Stomach (tissue), 9 donors: ENCODE measurements around the gene FOXR2. TPM values are rescaled to one million over a fixed set of nuclear protein-coding genes. Genes with fewer than 3 reads are reported as not detected.

Source experiments
- DNase-seq, 2 donors: peaks; one replicate each; pipeline versions ENCODE4 v3.0.0 to v3.0.0-alpha.2; 2013 to 2019
- H3K27ac ChIP-seq, 5 donors: fragments of 200-600 bp in 4 of 5; sonication (generic) in 4 of 5; one replicate each; pipeline ENCODE4 v1.5.1; 2013 to 2019; ENCODE audit warnings: mild to moderate bottlenecking in 1 of 5, moderate library complexity in 1 of 5
- H3K27me3 ChIP-seq, 3 donors: fragments of 200-600 bp; sonication (generic); one replicate each; pipeline ENCODE4 v1.5.1; 2017 to 2019; ENCODE audit warnings: mixed run types in 1 of 3
- H3K36me3 ChIP-seq, 4 donors: fragments of 200-600 bp; sonication (generic); 1 replicate in 3 of 4; 2 replicates in 1 of 4; pipeline ENCODE4 v1.5.1; 2016 to 2019
- H3K4me1 ChIP-seq, 4 donors: fragments of 200-600 bp; sonication (generic); one replicate each; pipeline ENCODE4 v1.5.1; 2016 to 2019
- H3K4me3 ChIP-seq, 4 donors: fragments of 200-600 bp; sonication (generic) in 3 of 4; one replicate each; pipeline ENCODE4 v1.5.1; 2016 to 2019; ENCODE audit warnings: mild to moderate bottlenecking in 1 of 4
- H3K9me3 ChIP-seq, 4 donors: fragments of 200-600 bp; sonication (generic); one replicate each; pipeline ENCODE4 v1.5.1; 2016 to 2019
- CTCF ChIP-seq, 7 experiments: fragments of 450-650 bp in 4 of 7; fragments of 200-600 bp in 3 of 7; sonication (generic) in 3 of 7; IDR thresholded peaks; one replicate each; pipeline ENCODE4 v1.5.1; 2016 to 2019; ENCODE audit warnings: antibody characterized with exemption in 7 of 7, control low read depth in 2 of 7, mild to moderate bottlenecking in 1 of 7
- EP300 ChIP-seq: sonication (generic); formaldehyde crosslinking; IDR thresholded peaks from one replicate; pipeline ENCODE4 v1.6.1; 2017; ENCODE audit warnings: antibody characterized with exemption
- POLR2A ChIP-seq, 4 donors: fragments of 450-650 bp; IDR thresholded peaks; one replicate each; pipeline ENCODE4 v1.6.1; 2016; ENCODE audit warnings: antibody characterized with exemption in 4 of 4, control low read depth in 2 of 4, mild to moderate bottlenecking in 1 of 4, moderate library complexity in 1 of 4
- POLR2AphosphoS5 ChIP-seq, 3 donors: sonication (generic); formaldehyde crosslinking; IDR thresholded peaks; one replicate each; pipeline ENCODE4 v1.6.1; 2016; ENCODE audit warnings: antibody characterized with exemption in 3 of 3
- WGBS, 5 donors: extraction: QIAGEN DNeasy Blood & Tissue Kit in 3 of 5; methylation state at CpG; one replicate each; pipeline versions ENCODE4 v1.1.5 to v1.1.7; 2013 to 2018; 5-methylcytosine and 5-hydroxymethylcytosine counted together
- intact Hi-C: fragments of 100-400 bp; cut with DNase I; formaldehyde crosslinking; loops from one replicate; pipeline ENCODE4 v1.15.1; 2023; ENCODE audit warnings: low total_unique reads
- polyA plus RNA-seq, 3 donors: library from polyadenylated mRNA; stranded (reverse); fragments of 200-250 nt; gene quantifications; one replicate each; pipeline ENCODE4 v1.2.3, GENCODE V29; 2013
- total RNA-seq, 5 donors: library from RNA; depleted of rRNA; stranded (reverse); fragments of >200 nt; gene quantifications; one replicate each; pipeline versions ENCODE4 v1.1.0 to v1.2.3, GENCODE V29; 2014 to 2016
- donor health status: healthy with polysubstance abuse.
- donor health status: Bipolar disorder and iron deficiency.
- donor health status: healthy.

The FOXR2 gene
- total and polyA plus RNA-seq, 8 donors: not detected

- TF ChIP-seq POLR2AphosphoS5 (IDR thresholded peaks at IDR 0.05) (no peak), CTCF (IDR thresholded peaks at IDR 0.05) (no peak), POLR2A (IDR thresholded peaks at IDR 0.05) (no peak), EP300 (no peak)
- Histone ChIP-seq H3K27ac (no peak overlapping the region), H3K36me3 (no peaks in the 10 kb centered on the region), H3K4me1 (no peaks in the 10 kb centered on the region), H3K27me3 (no peaks in the 10 kb centered on the region), H3K9me3 (no peaks in the 10 kb centered on the region), H3K4me3 (no peak overlapping the region)
- no peak for DNase-seq
- WGBS, 5 donors: 73 to 90% (median 78%) methylated on average over 7 to 8 of the region's 8 CpGs
- intact Hi-C loops: no loop called here
These were observed 12.9 kb downstream of the FOXR2 start for GRCh38 chrX:55636109-55636508.

DNA sequence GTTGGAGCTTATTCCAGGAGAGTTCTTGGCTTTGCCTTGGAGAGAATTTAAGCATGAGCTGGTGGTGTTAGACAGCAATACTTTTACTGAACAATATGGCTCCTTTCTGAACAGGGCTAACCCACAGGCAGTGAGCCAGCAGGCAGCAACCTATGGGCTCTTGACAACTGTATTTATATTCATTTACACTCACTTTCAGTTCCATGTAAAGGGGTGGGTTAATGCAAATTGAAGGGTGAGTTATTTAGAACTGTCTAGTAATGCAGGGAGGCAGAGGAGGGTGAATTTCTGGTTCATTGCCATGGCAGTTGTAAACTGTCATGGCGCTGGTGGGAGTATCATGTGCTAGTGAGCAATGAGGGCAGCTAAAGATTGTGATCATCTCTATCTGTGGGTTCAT is 15.7 kb downstream of the FOXR2 start:
- H3K27me3 ChIP-seq: no peaks in the 10 kb centered on the region
- no peaks in the 10 kb centered on the region for H3K4me1 ChIP-seq
- no peak for DNase-seq
- WGBS, 5 donors: 54 to 90% (median 67%) methylated on average over 1 of the region's 1 CpG
- no peak for TF ChIP-seq POLR2A (IDR thresholded peaks at IDR 0.05)
- no peak for TF ChIP-seq EP300
- no peak for TF ChIP-seq POLR2AphosphoS5 (IDR thresholded peaks at IDR 0.05)
- TF ChIP-seq CTCF (IDR thresholded peaks at IDR 0.05): no peak
- H3K9me3 ChIP-seq: no peaks in the 10 kb centered on the region
- intact Hi-C loops: no loop called here
- no peak overlapping the region for H3K4me3 ChIP-seq
- H3K27ac ChIP-seq: no peak overlapping the region
- H3K36me3 ChIP-seq: no peaks in the 10 kb centered on the region

- TF ChIP-seq CTCF (IDR thresholded peaks at IDR 0.05) (no peak), EP300 (no peak), POLR2A (IDR thresholded peaks at IDR 0.05) (no peak)
- peak; percentile 5 to 49 for DNase-seq
- H3K4me1 ChIP-seq: no peaks in the 10 kb centered on the region
- no peaks in the 10 kb centered on the region for H3K36me3 ChIP-seq
- H3K27ac ChIP-seq: no peak overlapping the region
- no peaks in the 10 kb centered on the region for H3K9me3 ChIP-seq
- intact Hi-C loops: no loop called here
- H3K4me3 ChIP-seq: no peak overlapping the region
- no peaks in the 10 kb centered on the region for H3K27me3 ChIP-seq
- WGBS, 5 donors: 28 to 50% (median 37%) methylated on average over 3 to 4 of the region's 4 CpGs
These were observed 17.7 kb downstream of the FOXR2 start for GRCh38 chrX:55640854-55641253.

- 82 to 92% (median 87%) methylated on average over 4 to 5 of the region's 5 CpGs for WGBS, 5 donors
- Histone ChIP-seq H3K27ac (no peak overlapping the region), H3K36me3 (no peaks in the 10 kb centered on the region), H3K4me1 (no peaks in the 10 kb centered on the region), H3K4me3 (no peak overlapping the region), H3K27me3 (no peaks in the 10 kb centered on the region), H3K9me3 (peaks cover 0 to 2% (median 0%) of the 10 kb centered on the region in 4 donors)
- no peak for DNase-seq
- intact Hi-C loops: no loop called here
- TF ChIP-seq CTCF (IDR thresholded peaks at IDR 0.05) (no peak), POLR2A (IDR thresholded peaks at IDR 0.05) (no peak), POLR2AphosphoS5 (IDR thresholded peaks at IDR 0.05) (no peak), EP300 (no peak)
These were observed 25.2 kb downstream of the FOXR2 start for GRCh38 chrX:55648434-55648833.
